Epidermal melanocyte (primary cell): Measurements from ENCODE around the gene ZBTB40.

Experiments
- DNase-seq: peaks from one replicate; pipeline ENCODE4 v3.0.0; 2011; ENCODE audit warnings: low spot score; ENCODE audit not compliant: insufficient read length

ZBTB40 gene, protein sequence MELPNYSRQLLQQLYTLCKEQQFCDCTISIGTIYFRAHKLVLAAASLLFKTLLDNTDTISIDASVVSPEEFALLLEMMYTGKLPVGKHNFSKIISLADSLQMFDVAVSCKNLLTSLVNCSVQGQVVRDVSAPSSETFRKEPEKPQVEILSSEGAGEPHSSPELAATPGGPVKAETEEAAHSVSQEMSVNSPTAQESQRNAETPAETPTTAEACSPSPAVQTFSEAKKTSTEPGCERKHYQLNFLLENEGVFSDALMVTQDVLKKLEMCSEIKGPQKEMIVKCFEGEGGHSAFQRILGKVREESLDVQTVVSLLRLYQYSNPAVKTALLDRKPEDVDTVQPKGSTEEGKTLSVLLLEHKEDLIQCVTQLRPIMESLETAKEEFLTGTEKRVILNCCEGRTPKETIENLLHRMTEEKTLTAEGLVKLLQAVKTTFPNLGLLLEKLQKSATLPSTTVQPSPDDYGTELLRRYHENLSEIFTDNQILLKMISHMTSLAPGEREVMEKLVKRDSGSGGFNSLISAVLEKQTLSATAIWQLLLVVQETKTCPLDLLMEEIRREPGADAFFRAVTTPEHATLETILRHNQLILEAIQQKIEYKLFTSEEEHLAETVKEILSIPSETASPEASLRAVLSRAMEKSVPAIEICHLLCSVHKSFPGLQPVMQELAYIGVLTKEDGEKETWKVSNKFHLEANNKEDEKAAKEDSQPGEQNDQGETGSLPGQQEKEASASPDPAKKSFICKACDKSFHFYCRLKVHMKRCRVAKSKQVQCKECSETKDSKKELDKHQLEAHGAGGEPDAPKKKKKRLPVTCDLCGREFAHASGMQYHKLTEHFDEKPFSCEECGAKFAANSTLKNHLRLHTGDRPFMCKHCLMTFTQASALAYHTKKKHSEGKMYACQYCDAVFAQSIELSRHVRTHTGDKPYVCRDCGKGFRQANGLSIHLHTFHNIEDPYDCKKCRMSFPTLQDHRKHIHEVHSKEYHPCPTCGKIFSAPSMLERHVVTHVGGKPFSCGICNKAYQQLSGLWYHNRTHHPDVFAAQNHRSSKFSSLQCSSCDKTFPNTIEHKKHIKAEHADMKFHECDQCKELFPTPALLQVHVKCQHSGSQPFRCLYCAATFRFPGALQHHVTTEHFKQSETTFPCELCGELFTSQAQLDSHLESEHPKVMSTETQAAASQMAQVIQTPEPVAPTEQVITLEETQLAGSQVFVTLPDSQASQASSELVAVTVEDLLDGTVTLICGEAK

DNA sequence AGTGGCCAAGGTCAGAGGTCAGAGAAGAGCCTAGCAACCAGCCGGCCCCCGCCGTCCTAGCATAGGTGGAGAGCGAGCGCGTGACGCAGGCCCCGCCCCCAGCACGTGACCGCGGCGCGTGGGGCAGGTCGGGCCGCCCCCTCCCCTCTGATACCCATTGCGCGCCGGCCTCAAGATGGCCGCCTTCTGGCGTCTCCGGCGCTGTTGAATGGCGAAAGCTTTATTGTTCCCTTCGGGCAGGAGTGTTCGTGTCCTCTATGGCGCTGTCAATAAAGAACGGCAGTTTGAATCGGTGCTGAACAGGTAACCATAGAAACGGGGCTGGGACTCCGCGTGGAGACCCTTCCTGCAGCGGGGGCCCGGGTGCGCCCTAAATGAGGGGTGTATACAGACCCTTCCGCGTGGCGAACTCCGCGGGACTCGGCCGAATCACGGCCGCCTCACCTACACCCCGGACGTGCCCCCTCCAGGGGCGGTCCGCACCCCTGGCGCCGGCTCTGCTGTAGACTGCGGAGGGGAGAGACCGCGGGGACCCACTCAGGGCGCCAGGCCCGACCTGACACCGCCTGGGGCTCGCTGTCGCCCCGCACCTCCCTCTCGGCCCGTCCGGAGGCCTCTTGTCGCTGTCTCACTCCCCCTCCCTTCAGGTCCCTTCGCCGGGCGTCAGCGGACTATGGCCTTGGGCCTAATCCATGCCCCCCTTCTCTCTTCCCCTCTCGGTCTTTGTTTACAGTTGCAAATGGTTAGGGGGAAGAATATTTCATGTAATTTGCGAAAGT lies at the start of gene ZBTB40:
ZBTB40 (plus strand) TSS at position 150 of the 779 bp plus-strand sequence. CDS start 38,098 bp downstream, outside the sequence.
- DNase-seq: peak; percentile 73

DNA sequence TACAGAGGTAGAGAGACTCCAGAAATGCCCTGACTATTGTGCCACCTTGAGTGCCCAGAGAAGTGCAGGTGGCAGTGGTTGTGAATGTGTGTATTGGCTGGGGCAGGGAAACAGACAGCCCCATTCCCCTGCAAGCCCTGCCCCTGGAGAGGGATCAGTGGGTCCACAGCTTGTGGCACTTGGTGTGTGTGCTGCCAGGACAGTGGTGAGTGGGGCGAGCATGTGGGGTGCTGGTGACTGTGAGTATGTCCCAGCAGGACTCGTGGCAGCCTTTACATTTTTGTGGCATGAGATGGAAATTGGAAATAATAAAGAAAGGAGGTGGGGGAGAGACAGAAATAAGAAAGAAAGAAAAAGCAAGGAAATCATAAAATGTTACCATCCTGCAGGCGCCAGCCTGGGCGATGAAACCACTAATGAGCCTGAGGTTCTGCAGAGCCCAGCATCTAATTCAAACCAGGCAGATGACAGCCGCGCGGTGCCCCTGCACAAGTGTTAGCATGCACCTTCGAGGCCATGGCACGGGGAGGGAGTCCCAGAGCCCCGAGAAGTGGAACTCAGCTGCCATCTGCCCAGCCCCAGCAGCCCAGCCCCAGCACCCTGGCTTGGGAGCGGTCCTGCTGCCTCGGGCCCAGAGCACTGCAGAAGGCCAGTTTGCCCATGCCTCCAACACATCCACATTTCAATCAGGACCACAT lies 49.1 kb upstream of the ZBTB40 start:
- no peak for DNase-seq

DNA sequence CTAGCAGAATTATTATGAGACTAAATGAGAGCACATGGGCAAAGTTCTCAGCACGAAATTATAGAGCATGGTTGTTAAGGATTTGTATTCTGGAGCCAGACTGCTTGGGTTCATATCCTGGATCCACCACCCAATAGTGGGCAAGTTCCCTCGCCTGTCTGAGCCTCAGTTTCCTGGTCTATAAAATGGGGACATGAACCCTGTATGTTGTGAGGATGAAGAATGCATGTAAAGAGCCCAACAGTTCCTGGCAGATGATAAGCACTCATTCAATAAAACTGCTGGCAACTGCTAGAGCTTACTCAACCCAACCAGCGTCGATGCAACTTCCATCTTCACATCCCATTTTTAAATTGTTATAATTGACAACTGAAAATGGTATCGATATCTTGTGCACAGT lies 47.2 kb upstream of the ZBTB40 start:
- no peak for DNase-seq

DNA sequence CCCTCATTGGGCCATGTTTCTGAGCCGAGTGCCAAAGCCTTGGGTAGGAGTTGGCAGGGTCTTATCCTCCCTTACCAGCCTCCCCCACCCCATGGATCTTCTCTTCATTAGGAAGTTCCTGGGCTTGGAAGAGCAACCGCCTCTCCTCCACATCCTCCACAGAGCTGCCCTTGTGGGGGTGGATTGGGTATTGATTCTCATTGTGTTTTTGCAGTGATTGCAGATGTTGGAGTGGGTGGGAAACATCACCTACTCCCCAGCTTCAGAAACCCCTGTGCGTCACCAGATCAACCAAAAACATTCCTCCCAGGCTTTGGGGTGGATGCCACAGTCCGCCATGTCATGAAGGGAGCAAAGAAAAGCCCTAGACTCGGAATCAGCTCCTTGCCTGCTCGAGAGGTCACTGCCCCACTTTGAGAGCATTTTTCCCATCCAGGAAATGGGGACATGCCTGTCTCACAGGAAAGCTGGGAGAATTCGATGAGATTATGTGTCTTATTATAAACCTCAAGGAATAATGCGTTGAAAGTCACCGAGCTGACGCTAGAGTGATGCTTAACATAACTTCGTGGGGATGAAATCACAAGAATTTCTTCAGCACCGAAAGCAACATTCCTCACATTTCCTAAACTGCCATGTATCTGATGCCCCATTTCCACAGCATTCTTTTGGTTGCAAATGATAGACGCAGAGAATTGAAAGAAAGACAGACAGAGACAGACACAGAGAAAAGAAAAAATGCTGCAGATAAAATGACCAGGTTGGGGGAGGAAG lies 44.7 kb upstream of the ZBTB40 start:
- no peak for DNase-seq

DNA sequence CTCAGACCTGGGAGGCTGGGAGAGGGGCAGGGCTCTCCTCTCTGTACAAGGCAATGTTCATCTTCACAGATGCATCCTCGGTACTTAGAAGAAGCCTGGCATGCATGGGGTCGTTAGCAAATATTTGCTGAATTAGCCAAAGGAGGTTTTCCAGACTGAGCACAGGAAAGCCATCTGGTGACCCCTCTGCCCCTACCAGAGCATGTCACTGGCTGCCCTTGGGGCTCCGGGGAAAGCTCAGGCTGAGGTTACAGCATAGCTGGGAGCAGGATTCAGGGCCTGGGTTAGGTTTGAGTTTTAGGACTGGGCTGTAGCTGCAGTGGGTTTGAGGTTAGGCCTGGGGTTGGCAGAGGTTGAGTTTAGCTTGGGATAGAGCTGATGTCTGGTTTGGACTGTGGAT lies 43.4 kb upstream of the ZBTB40 start:
- DNase-seq: no peak

DNA sequence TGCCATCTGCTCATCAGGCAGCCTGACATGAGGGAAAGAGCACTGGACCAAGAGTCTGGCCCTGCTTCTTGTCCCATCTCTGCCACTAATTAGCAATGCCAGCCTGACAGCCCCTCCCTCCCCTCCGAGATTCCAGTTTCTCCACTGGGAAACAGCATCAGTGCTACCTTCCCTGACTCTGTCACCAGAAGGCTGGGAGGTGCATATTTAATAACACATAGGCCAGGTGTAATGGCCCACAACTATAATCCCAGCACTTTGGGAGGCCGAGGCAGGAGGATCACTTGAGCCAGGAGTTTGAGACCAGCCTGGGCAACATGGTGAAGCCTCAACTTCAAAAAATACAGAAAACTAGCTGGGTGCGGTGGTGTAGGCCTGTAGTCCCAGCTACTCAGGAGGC lies 41.2 kb upstream of the ZBTB40 start:
- no peak for DNase-seq

DNA sequence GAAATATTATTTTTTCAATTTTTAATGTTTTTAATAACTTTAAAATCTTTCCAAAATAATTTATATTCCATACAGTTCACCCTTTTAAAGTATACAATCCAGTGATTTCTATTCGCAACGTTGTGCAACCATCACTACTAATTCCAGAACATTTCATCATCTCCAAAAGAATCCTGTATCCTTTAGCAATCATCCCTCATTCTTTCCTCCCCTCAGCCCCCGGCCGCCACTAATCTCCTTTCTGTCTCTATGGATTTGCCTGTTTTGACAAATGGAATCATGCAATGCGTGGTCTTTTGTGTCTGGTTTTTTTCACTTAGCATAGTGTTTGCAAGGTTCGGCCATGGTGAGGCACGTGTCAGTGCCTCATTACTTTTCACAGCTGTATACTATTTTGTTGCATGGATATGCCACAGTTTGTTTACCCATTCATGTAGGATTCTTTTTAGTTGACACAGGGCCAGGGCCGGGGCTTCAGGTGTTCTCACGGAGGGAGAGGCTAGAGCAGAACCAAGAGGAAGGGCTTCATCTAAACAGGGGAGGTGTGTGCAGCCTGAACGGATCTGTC lies 40.6 kb upstream of the ZBTB40 start:
- DNase-seq: no peak

DNA sequence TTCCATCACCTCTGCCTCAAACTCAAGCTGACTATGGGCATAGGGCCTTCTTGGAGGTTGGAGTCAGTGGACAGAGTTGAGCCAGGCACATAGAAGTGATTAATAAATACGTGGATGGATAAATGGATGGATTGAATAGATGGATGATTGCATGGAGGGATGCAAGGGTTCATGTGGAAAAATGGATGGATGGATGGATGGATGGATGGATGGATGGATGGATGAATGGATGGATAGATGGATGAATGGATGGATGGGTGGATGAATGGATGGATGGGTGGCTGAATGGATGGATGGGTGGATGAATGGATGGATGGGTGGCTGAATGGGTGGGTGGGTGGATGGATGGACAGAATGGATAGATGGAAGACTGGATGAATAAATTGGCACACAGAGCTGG lies 40.1 kb upstream of the ZBTB40 start:
- DNase-seq: no peak

DNA sequence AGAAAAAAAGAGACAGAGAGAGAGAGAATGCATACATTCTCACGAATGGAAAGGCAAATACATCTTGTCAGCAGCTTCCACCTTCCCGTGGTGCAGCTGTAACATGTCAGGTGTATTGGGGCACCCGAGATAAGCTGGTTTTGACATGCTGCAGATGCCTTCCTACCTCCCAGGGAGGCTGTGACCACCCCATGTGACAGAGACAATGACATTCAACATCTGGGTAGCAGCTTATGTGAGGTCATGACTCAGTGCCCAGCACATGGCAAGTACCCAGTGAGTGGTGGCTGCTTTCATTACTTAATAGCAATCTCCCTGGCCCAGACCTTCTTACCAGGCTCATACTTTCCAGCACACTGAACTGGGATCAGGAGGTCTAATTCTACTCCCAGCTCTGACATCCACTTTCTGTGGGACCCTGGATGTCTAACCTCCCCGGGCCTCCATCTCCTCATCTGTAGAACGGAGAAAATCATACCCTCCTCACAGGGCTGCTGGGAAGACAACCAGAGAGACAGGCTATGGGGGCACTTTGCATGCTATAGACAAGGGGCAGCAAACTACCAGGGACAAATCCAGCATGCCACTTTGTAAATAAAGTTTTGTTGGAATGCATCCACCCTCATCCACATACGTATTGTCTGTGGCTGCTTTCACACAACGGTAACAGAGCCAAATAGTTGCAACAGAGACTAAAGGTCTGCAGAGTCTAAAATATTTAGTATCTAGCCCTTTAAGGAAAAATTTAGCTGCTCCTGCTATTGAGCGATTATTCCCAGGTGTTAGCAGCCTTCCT lies 38.5 kb upstream of the ZBTB40 start:
- peak; percentile 70 for DNase-seq

DNA sequence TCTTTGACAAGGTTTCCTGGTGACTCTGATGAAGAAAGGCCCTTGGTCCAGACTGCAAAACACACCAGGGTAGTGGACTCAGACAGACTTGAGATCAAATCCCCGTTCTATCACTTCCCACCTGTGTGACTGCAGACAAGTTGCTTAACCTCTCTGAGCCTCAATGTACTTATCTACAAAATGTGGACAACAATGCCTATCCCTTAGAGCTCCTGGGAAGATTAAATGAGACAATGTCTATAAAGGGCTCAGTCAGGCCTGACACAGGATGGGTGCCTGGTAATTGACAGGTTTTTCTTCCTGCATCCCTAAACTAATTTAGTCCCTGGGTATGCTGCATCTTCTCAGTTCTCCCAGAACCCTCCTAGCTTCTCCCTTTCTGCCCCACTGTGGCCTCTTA lies 37.9 kb upstream of the ZBTB40 start:
- DNase-seq: no peak

DNA sequence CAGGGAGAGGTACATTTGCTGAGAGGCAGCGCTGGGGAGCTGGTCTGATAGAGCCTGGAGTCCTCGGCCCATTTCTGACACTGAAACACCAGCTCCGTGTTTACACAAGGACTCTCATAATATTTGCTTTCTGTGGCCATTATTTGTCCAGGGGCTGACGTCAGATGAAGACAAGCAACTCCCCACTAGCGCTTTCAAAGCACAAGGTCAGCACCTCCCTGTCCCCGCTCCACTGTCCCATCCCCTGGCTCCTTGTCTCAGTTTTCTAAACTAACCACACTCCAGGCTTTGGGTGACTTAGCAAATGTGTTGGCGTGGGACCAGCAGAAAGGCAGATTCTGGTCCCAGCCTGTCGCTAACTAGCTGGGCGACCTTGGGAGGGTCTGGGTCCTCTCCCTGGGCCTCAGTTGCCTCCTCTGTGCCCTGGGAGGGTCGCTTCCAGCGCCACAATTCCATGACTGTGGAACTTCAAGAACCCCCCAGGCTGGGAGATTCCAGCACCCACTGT lies 37.4 kb upstream of the ZBTB40 start:
- no peak for DNase-seq

DNA sequence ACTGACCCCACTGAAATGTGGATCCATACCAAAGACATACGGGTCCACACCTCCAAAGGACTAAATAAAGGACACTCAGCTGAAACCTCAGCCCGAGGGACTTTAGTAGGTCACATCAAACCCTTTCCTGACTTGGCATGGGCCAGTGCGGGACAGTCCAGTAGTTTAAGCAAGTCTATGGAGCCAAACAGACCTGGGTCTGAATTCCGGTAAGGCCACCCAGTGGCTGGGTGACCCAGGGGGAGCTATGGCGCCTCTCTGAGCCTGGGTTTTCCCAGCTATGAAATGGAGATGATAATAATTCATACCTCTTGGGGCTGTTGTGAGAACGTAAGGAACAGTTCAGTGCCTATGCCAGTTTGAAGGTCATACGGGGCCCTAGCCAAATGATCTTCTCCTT lies 36.2 kb upstream of the ZBTB40 start:
- no peak for DNase-seq

DNA sequence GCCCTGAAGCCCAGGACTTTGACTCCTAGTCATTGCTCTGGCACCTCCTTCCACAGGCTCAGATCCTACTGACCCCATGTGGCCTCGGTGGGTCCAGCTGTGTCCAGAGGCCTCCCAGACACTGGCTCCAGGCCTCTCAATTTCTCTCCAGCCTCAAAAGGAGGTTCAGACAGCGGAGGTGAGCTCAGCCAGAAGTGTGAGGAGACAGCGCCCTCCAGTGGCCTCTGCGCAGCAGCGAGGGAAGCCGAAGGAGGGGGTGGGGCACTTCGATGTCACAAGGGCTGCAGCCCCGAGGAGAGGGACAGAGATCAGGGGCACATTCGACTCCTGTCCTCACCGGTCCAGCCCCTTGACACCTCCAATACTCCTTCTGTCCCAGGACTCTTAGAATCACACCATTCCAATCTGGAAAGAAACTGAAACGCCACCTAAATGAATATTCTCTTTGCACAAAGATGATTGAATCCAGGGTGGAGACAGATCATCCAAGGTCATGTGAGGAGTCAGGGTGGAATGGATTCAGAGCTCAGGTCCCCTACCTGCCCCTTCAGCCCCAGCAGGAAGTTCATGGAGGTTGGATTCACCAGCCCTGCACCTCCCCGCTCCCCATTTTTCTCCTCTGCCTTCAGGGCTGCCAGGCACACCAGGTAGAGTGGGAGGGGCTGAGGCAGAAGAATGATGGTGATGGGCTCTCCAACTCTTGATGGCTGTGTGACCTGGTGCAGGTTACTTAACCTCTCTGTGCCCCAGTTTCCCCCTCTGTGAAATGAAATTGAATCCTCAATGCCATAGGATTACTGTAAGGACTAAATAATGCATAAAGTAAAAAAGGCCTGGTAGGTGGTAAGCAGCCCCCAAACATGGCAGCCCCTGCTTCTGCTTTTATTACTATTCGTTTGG lies 34.8 kb upstream of the ZBTB40 start:
- DNase-seq: peak; percentile 68

DNA sequence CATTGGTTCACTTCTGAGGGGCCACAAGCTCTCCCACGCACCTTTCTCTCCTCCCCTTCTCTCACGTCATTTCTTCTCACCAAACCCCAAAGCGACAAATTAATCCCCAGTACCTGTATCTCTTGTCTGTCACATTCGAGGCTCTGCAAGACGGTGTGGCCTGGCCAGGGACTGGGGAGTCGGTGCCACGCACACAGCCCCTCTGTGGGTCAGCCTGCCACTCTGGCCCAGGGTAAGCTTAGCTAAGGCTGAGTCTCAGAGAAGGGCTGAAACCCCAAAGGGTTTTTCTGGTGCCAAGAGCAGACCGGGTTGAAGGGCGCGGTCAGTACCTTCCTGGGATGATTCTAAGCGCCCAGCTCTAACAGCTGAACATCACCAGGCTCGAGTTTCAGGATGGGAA lies 34.2 kb upstream of the ZBTB40 start:
- no peak for DNase-seq

DNA sequence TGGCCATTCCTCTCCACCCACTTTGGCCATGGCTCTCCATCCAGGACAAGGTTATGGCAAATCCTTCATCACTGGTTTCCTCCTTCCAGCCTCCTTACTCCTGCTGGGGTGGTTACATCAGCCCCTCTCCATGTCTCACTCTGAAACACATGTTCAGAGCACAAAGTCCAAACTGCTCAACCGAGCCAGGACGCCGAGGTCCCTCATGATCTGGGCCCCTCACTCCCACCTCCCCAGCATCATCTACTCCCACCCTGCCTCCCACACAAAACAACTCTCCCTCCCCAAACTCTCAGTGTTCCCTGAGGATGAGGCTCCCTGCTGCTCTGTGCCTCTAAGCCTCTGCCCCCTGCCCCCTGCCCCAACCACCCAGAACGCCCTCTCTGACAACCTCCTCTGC lies 33.3 kb upstream of the ZBTB40 start:
- DNase-seq: no peak

DNA sequence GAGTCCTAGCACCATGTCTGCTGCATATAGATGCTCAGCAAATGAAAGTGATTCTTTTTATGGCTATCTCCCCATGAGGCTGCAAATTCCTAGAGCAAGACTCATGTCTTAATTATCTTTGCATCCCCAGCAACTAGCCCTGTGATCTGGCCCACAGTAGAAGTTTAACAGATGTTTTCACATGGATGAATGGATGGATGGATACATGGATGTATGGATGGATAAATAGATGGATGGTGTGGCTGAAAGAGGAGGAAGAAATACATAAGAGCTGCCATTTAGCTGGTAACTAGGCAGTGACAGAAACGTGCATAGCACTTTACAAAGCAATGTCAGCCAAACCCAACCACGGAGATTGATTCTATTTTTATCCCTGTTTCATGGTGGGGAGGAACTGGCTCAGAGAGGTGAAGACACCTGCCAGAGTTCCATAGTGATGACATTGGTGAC lies 32.7 kb upstream of the ZBTB40 start:
- no peak for DNase-seq

DNA sequence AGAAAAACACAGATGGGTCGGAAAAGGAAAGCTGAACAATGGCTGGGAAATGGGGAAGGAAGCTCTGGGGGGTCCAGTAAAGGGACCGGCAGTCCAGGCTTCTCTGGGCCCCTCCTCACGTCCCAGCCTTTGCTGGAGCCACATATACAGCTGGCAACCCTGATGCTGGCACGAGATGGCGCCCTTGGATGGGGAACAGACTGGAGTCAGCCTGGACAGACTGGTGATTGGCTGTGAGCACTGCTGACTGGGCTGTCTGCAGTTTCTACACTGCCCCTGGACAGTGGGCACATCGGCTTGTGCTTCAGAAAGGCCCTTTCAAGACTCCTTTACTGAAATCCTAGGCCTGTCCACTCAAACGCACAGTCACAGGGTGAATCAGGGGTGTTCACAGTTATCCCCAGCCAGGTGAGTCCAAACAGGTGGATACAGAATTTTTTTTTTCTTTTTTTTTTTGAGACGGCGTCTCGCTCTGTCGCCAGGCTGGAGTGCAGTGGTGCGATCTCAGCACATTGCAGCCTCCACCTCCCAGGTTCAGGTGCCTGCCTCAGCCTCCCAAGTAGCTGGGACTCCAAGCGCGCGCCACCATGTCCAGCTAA lies 31.1 kb upstream of the ZBTB40 start:
- peak; percentile 91 for DNase-seq
